ENCODE measurements around the gene PLA2G4B. TPM values are rescaled to one million over a fixed set of nuclear protein-coding genes. Genes with fewer than 3 reads are reported as not detected.

Gene PLA2G4B
- 1 to 10 TPM; 2.7 to 8.3 TPM for total RNA-seq

- Mint-ChIP-seq H3K36me3 (ENCODE audit: low read depth) (no peaks in the 10 kb centered on the region), H3K27ac (no peak within 1 kb of the TSS), H3K4me3 (no peak within 1 kb of the TSS), H3K9me3 (no peaks in the 10 kb centered on the region), H3K27me3 (no peaks in the 10 kb centered on the region), H3K4me1 (peaks cover 11% of the 10 kb centered on the region)
- no peak for ATAC-seq (replicated peaks)
Observed at GRCh38 chr15:41838400-41838897, at the start of gene PLA2G4B. Gene PLA2G4B (plus strand): TSS chr15:41838847. CDS start chr15:41838914, 67 bp downstream.

- Mint-ChIP-seq H3K4me3 (no peak overlapping the region), H3K27ac (peak overlapping the region; percentile 25), H3K9me3 (no peaks in the 10 kb centered on the region), H3K4me1 (peaks cover 27% of the 10 kb centered on the region), H3K27me3 (no peaks in the 10 kb centered on the region), H3K36me3 (ENCODE audit: low read depth) (no peaks in the 10 kb centered on the region)
- no peak for ATAC-seq (replicated peaks)
Observed at GRCh38 chr15:41789236-41789635, 49.4 kb upstream of the PLA2G4B start.

GRCh38 chr15:41789662-41790061, 49.0 kb upstream of the PLA2G4B start:
- Mint-ChIP-seq H3K27ac (peak overlapping the region; percentile 25), H3K9me3 (no peaks in the 10 kb centered on the region), H3K36me3 (ENCODE audit: low read depth) (no peaks in the 10 kb centered on the region), H3K4me3 (no peak overlapping the region), H3K27me3 (no peaks in the 10 kb centered on the region), H3K4me1 (peaks cover 27% of the 10 kb centered on the region)
- no peak for ATAC-seq (replicated peaks)

GRCh38 chr15:41790169-41790568, 48.5 kb upstream of the PLA2G4B start:
- no peaks in the 10 kb centered on the region for H3K9me3 Mint-ChIP-seq
- H3K4me3 Mint-ChIP-seq: no peak overlapping the region
- H3K36me3 Mint-ChIP-seq (ENCODE audit: low read depth): no peaks in the 10 kb centered on the region
- no peaks in the 10 kb centered on the region for H3K27me3 Mint-ChIP-seq
- H3K27ac Mint-ChIP-seq: peak overlapping the region; percentile 25
- H3K4me1 Mint-ChIP-seq: peaks cover 29% of the 10 kb centered on the region
- no peak for ATAC-seq (replicated peaks)

GRCh38 chr15:41790756-41791546, 47.7 kb upstream of the PLA2G4B start:
- Mint-ChIP-seq H3K27ac (peak overlapping the region; percentile 55), H3K27me3 (no peaks in the 10 kb centered on the region)
- ATAC-seq (replicated peaks): peak; percentile 54

GRCh38 chr15:41791547-41791937, 47.1 kb upstream of the PLA2G4B start:
- no peaks in the 10 kb centered on the region for H3K36me3 Mint-ChIP-seq (ENCODE audit: low read depth)
- peaks cover 37% of the 10 kb centered on the region for H3K4me1 Mint-ChIP-seq
- H3K9me3 Mint-ChIP-seq: no peaks in the 10 kb centered on the region
- H3K4me3 Mint-ChIP-seq: peak overlapping the region; percentile 1
- H3K27me3 Mint-ChIP-seq: no peaks in the 10 kb centered on the region
- no peak for ATAC-seq (replicated peaks)
- H3K27ac Mint-ChIP-seq: peak overlapping the region; percentile 55

More at GRCh38 chr15:41790756-41791546, 47.7 kb upstream of the PLA2G4B start:
- H3K4me1 Mint-ChIP-seq: peaks cover 33% of the 10 kb centered on the region
- peak overlapping the region; percentile 1 for H3K4me3 Mint-ChIP-seq
- H3K36me3 Mint-ChIP-seq (ENCODE audit: low read depth): no peaks in the 10 kb centered on the region
- no peaks in the 10 kb centered on the region for H3K9me3 Mint-ChIP-seq

- Mint-ChIP-seq H3K4me1 (peaks cover 41% of the 10 kb centered on the region), H3K9me3 (no peaks in the 10 kb centered on the region), H3K27ac (peak overlapping the region; percentile 55), H3K4me3 (no peak overlapping the region), H3K36me3 (ENCODE audit: low read depth) (no peaks in the 10 kb centered on the region), H3K27me3 (no peaks in the 10 kb centered on the region)
- no peak for ATAC-seq (replicated peaks)
Observed at GRCh38 chr15:41792000-41792637, 46.5 kb upstream of the PLA2G4B start.

GRCh38 chr15:41794081-41794480, 44.6 kb upstream of the PLA2G4B start:
- H3K27ac Mint-ChIP-seq: no peak overlapping the region
- H3K4me3 Mint-ChIP-seq: no peak overlapping the region
- no peak for ATAC-seq (replicated peaks)
- peaks cover 34% of the 10 kb centered on the region for H3K4me1 Mint-ChIP-seq
- no peaks in the 10 kb centered on the region for H3K27me3 Mint-ChIP-seq
- no peaks in the 10 kb centered on the region for H3K9me3 Mint-ChIP-seq
- no peaks in the 10 kb centered on the region for H3K36me3 Mint-ChIP-seq (ENCODE audit: low read depth)

GRCh38 chr15:41795996-41796856, 42.4 kb upstream of the PLA2G4B start:
- Mint-ChIP-seq H3K36me3 (ENCODE audit: low read depth) (peaks cover 19% of the 10 kb centered on the region), H3K27ac (no peak overlapping the region)

GRCh38 chr15:41797201-41797944, 41.3 kb upstream of the PLA2G4B start:
- Mint-ChIP-seq H3K27me3 (no peaks in the 10 kb centered on the region), H3K4me1 (peaks cover 15% of the 10 kb centered on the region), H3K9me3 (no peaks in the 10 kb centered on the region), H3K36me3 (ENCODE audit: low read depth) (peaks cover 22% of the 10 kb centered on the region), H3K4me3 (no peak overlapping the region), H3K27ac (peak overlapping the region; percentile 38)
- ATAC-seq (replicated peaks): peak; percentile 23

More at GRCh38 chr15:41795996-41796856, 42.4 kb upstream of the PLA2G4B start:
- Mint-ChIP-seq H3K9me3 (no peaks in the 10 kb centered on the region), H3K27me3 (no peaks in the 10 kb centered on the region), H3K4me1 (peaks cover 21% of the 10 kb centered on the region), H3K4me3 (no peak overlapping the region)
- ATAC-seq (replicated peaks): no peak

GRCh38 chr15:41798607-41799487, 39.8 kb upstream of the PLA2G4B start:
- Mint-ChIP-seq H3K9me3 (no peaks in the 10 kb centered on the region), H3K27me3 (no peaks in the 10 kb centered on the region), H3K4me3 (no peak overlapping the region), H3K4me1 (peaks cover 15% of the 10 kb centered on the region), H3K27ac (peak overlapping the region; percentile 23), H3K36me3 (ENCODE audit: low read depth) (peaks cover 22% of the 10 kb centered on the region)
- peak; percentile 59 for ATAC-seq (replicated peaks)

- peak overlapping the region; percentile 23 for H3K27ac Mint-ChIP-seq
- no peaks in the 10 kb centered on the region for H3K9me3 Mint-ChIP-seq
- ATAC-seq (replicated peaks): peak; percentile 59
- H3K4me3 Mint-ChIP-seq: no peak overlapping the region
- peaks cover 22% of the 10 kb centered on the region for H3K36me3 Mint-ChIP-seq (ENCODE audit: low read depth)
- peaks cover 15% of the 10 kb centered on the region for H3K4me1 Mint-ChIP-seq
- no peaks in the 10 kb centered on the region for H3K27me3 Mint-ChIP-seq
Observed at GRCh38 chr15:41799488-41799805, 39.2 kb upstream of the PLA2G4B start.

- H3K4me1 Mint-ChIP-seq: peaks cover 11% of the 10 kb centered on the region
- H3K9me3 Mint-ChIP-seq: no peaks in the 10 kb centered on the region
- ATAC-seq (replicated peaks): no peak
- H3K4me3 Mint-ChIP-seq: no peak overlapping the region
- H3K27ac Mint-ChIP-seq: no peak overlapping the region
- H3K36me3 Mint-ChIP-seq (ENCODE audit: low read depth): peaks cover 22% of the 10 kb centered on the region
- no peaks in the 10 kb centered on the region for H3K27me3 Mint-ChIP-seq
Observed at GRCh38 chr15:41801185-41801584, 37.5 kb upstream of the PLA2G4B start.
